DMS153 (cell line): Measurements from ENCODE around the gene ANO7.

Experiments used
- DNase-seq: peaks from one replicate; lab custom pipeline; 2025; lab: John Stamatoyannopoulos, UW

ANO7 gene

GRCh38 chr2:241252778-241253475, 64.5 kb downstream of the ANO7 start:
- DNase-seq, result no peak

GRCh38 chr2:241254904-241255351, 66.5 kb downstream of the ANO7 start:
- DNase-seq, result no peak

GRCh38 chr2:241255542-241256167, 67.2 kb downstream of the ANO7 start:
- no peak for DNase-seq

- DNase-seq, result no peak
Measured at GRCh38 chr2:241256168-241256545, 67.7 kb downstream of the ANO7 start.

- no peak for DNase-seq
Measured at GRCh38 chr2:241257419-241258032, 69.0 kb downstream of the ANO7 start.

GRCh38 chr2:241258505-241259280, 70.2 kb downstream of the ANO7 start:
- no peak for DNase-seq

GRCh38 chr2:241260911-241261310, 72.4 kb downstream of the ANO7 start:
- no peak for DNase-seq

GRCh38 chr2:241261628-241262027, 73.2 kb downstream of the ANO7 start:
- DNase-seq, result no peak

GRCh38 chr2:241263061-241263460, 74.6 kb downstream of the ANO7 start:
- no peak for DNase-seq

GRCh38 chr2:241265506-241265905, 77.0 kb downstream of the ANO7 start:
- DNase-seq, result no peak

GRCh38 chr2:241267249-241268067, 79.0 kb downstream of the ANO7 start:
- DNase-seq, result no peak

GRCh38 chr2:241268306-241268705, 79.8 kb downstream of the ANO7 start:
- DNase-seq, result no peak

GRCh38 chr2:241268716-241269445, 80.4 kb downstream of the ANO7 start:
- DNase-seq, result no peak

GRCh38 chr2:241269707-241270520, 81.4 kb downstream of the ANO7 start:
- DNase-seq, result no peak

- DNase-seq, result no peak
Measured at GRCh38 chr2:241270531-241270930, 82.1 kb downstream of the ANO7 start.

GRCh38 chr2:241271706-241272302, 83.3 kb downstream of the ANO7 start:
- no peak for DNase-seq

GRCh38 chr2:241272303-241273209, 84.1 kb downstream of the ANO7 start:
- DNase-seq, result no peak

- no peak for DNase-seq
Measured at GRCh38 chr2:241273210-241274020, 84.9 kb downstream of the ANO7 start.
